ENCODE data around the gene GCAT.

- TF ChIP-seq CTCF (IDR thresholded peaks at IDR 0.05) (no peak), POLR2AphosphoS5 (IDR thresholded peaks at IDR 0.05) (no peak), POLR2A (IDR thresholded peaks at IDR 0.05) (no peak)
These were observed 17.5 kb upstream of the GCAT start for GRCh38 chr22:37790234-37790633.
